Endothelial cell of umbilical vein (primary cell): ENCODE data around the gene RABIF. TPM values are rescaled to one million over a fixed set of nuclear protein-coding genes. Genes with fewer than 3 reads are reported as not detected.

Experiments used
- BruUV-seq: library from RNA; stranded (reverse); fragments of 400-500 nt; replicated peaks from 2 replicates; lab custom pipeline; 2021; lab: Mats Ljungman, UMichigan
- CTCF ChIA-PET: fragments of 300-600, 350-600 bp; sonication (Branson Sonifier 250); formaldehyde crosslinking; loops from one replicate; lab custom pipeline; 2021; ENCODE audit warnings: antibody characterized with exemption, inconsistent platforms; lab: Charles Lee
- POLR2A ChIA-PET: fragments of 300-600, 350-600 bp; sonication (Branson Sonifier 250); formaldehyde crosslinking; loops from one replicate; lab custom pipeline; 2021; ENCODE audit warnings: antibody characterized with exemption, inconsistent platforms; lab: Charles Lee
- DNase-seq: peaks from one replicate; pipeline ENCODE4 v3.0.0-alpha.2; 2011; ENCODE audit warnings: low read depth, low spot score
- FAIRE-seq: peaks from 2 replicates; lab custom pipeline; 2011; peaks lifted over from hg19 to GRCh38; lab: Jason Lieb, UNC
- H2AFZ ChIP-seq: 2 replicates; pipeline ENCODE4 v1.6.0; 2012; ENCODE audit warnings: low read depth, low read length, control low read depth, inconsistent platforms
- H3K27ac ChIP-seq: 2 replicates; pipeline ENCODE4 v1.5.1; 2011; ENCODE audit warnings: low read depth, mild to moderate bottlenecking, control low read depth, low read length, moderate library complexity; ENCODE audit not compliant: insufficient read depth
- H3K27me3 ChIP-seq, 2 experiments: 2 replicates each; pipeline versions ENCODE4 v1.6.0 to v1.6.1; 2011; ENCODE audit warnings: low read length in 2 of 2, mixed read lengths in 1 of 2; ENCODE audit not compliant: control insufficient read depth in 2 of 2, insufficient read depth in 2 of 2
- H3K36me3 ChIP-seq, 2 experiments: 2 replicates in 1 of 2; 3 replicates in 1 of 2; pipeline ENCODE4 v1.5.1; 2011; ENCODE audit warnings: low read length in 2 of 2, mild to moderate bottlenecking in 1 of 2, moderate library complexity in 1 of 2; ENCODE audit not compliant: control insufficient read depth in 2 of 2, insufficient read depth in 2 of 2; ENCODE audit errors: extremely low read depth in 1 of 2
- H3K4me1 ChIP-seq: 3 replicates; pipeline ENCODE4 v1.5.1; 2011; ENCODE audit warnings: mild to moderate bottlenecking, low read length; ENCODE audit not compliant: control insufficient read depth, insufficient read depth; ENCODE audit errors: extremely low read depth
- H3K4me2 ChIP-seq: 2 replicates; pipeline ENCODE4 v1.6.1; 2011; ENCODE audit warnings: low read length, control low read depth, mixed read lengths; ENCODE audit not compliant: insufficient read depth
- H3K4me3 ChIP-seq, 3 experiments: fragments of 200-600 bp in 1 of 3; sonication (generic), shearing (Covaris generic) in 1 of 3; replicated peaks in 1 of 3; 2 replicates each; pipeline ENCODE4 v1.5.1; 2011 to 2016; ENCODE audit warnings: control low read depth in 3 of 3, low read length in 3 of 3, mild to moderate bottlenecking in 2 of 3, inconsistent platforms in 1 of 3, low read depth in 1 of 3, moderate library complexity in 1 of 3; ENCODE audit not compliant: insufficient read depth in 1 of 3
- H3K79me2 ChIP-seq: 2 replicates; pipeline ENCODE4 v1.6.0; 2012; ENCODE audit warnings: low read length, inconsistent platforms; ENCODE audit not compliant: control insufficient read depth, insufficient read depth
- H3K9ac ChIP-seq: replicated peaks from 2 replicates; pipeline ENCODE3; 2011; ENCODE audit warnings: low read length, control low read depth; ENCODE audit not compliant: insufficient read depth; ENCODE audit errors: extremely low read depth
- H3K9me1 ChIP-seq: replicated peaks from 3 replicates; pipeline ENCODE4 v1.6.0; 2011; ENCODE audit warnings: mild to moderate bottlenecking, low read length; ENCODE audit not compliant: control insufficient read depth, insufficient read depth; ENCODE audit errors: extremely low read depth
- H3K9me3 ChIP-seq: replicated peaks from 2 replicates; pipeline ENCODE4 v1.5.1; 2012; ENCODE audit warnings: low read length, inconsistent platforms; ENCODE audit not compliant: control insufficient read depth, insufficient read depth
- H4K20me1 ChIP-seq: replicated peaks from 2 replicates; pipeline ENCODE3; 2011; ENCODE audit warnings: mild to moderate bottlenecking, low read length; ENCODE audit not compliant: control insufficient read depth, insufficient read depth; ENCODE audit errors: extremely low read depth
- EZH2 ChIP-seq: IDR thresholded peaks from 2 replicates; pipeline ENCODE4 v1.6.1; 2012; ENCODE audit warnings: borderline replicate concordance, low read depth, mild to moderate bottlenecking, moderate library complexity, low read length, inconsistent platforms; ENCODE audit not compliant: severe bottlenecking
- FOS ChIP-seq: IDR thresholded peaks from 2 replicates; pipeline ENCODE4 v1.6.1; 2011; ENCODE audit warnings: mild to moderate bottlenecking, low read length, moderate library complexity, borderline replicate concordance; ENCODE audit not compliant: insufficient read depth
- GATA2 ChIP-seq: IDR thresholded peaks from 2 replicates; pipeline ENCODE4 v1.7.0; 2011; ENCODE audit warnings: low read depth, mild to moderate bottlenecking, moderate library complexity, mixed read lengths, low read length; ENCODE audit not compliant: insufficient read length, insufficient read depth
- JUN ChIP-seq: IDR thresholded peaks from 2 replicates; pipeline ENCODE4 v1.6.1; 2011; ENCODE audit warnings: borderline replicate concordance, low read depth; ENCODE audit not compliant: insufficient read length, insufficient read depth
- MYC ChIP-seq: IDR thresholded peaks from one replicate; pipeline ENCODE4 v1.6.1; 2011; ENCODE audit warnings: mild to moderate bottlenecking, low read depth, low read length
- POLR2A ChIP-seq: IDR thresholded peaks from 2 replicates; pipeline ENCODE4 v1.6.1; 2012; ENCODE audit warnings: low read depth, mild to moderate bottlenecking, control low read depth, low read length
- POLR2AphosphoS5 ChIP-seq: IDR thresholded peaks from 2 replicates; pipeline ENCODE4 v1.6.1; 2012; ENCODE audit warnings: low read depth, mild to moderate bottlenecking, control low read depth, low read length, moderate library complexity; ENCODE audit not compliant: insufficient read depth
- dilution Hi-C: fragments of 300-500 bp; cut with MboI; formaldehyde crosslinking; loops from one replicate; pipeline ENCODE4 v1.15.0; 2019; ENCODE audit warnings: low sequenced_read_pairs; ENCODE audit not compliant: extremely low pct_ligation_motif_present
- intact Hi-C: fragments of 100-400 bp; cut with micrococcal nuclease; formaldehyde crosslinking; loops from one replicate; pipeline ENCODE4 v1.10.0; 2022
- polyA plus RNA-seq, 4 experiments: library from polyadenylated mRNA; depleted of rRNA in 3 of 4; stranded (reverse) in 3 of 4; unstranded in 1 of 4; fragments of >200 nt; gene quantifications; 2 replicates each; pipeline versions ENCODE4 v1.2.1 to v1.2.3, GENCODE V29; 2011 to 2012; ENCODE audit warnings: missing spikeins in 1 of 4
- total RNA-seq: library from RNA; stranded (reverse); gene quantifications from 2 replicates; pipeline ENCODE4 v1.2.3, GENCODE V29; 2021
- TF ChIP-seq, protein P1 (sequence below): IDR thresholded peaks from 2 replicates; pipeline ENCODE4 v1.6.1; 2011; ENCODE audit not compliant: insufficient read depth, insufficient read length
- TF ChIP-seq, protein P2 (sequence below), 2 donors: IDR thresholded peaks; 1 replicate in 1 of 2; 2 replicates in 1 of 2; pipeline ENCODE4 v1.5.1; 2011; ENCODE audit warnings: low read length in 2 of 2, mild to moderate bottlenecking in 2 of 2, moderate library complexity in 2 of 2, control low read depth in 1 of 2, inconsistent platforms in 1 of 2, low read depth in 1 of 2; ENCODE audit not compliant: insufficient read depth in 1 of 2; ENCODE audit errors: extremely low read depth in 1 of 2

Gene RABIF
- total and polyA plus RNA-seq, 2 donors (not counting 3 experiments of a cell fraction or from before 2014, with no cell fraction given): 15.8 to 17.1 TPM

- intact Hi-C loops: no loop called here
- POLR2A ChIA-PET: no interaction called here
- FAIRE-seq (peak; percentile 12), DNase-seq (no peak)
- Histone ChIP-seq H3K4me2 (no peak overlapping the region), H3K9me1 (no peaks in the 10 kb centered on the region), H4K20me1 (no peaks in the 10 kb centered on the region), H3K36me3 (no peaks in the 10 kb centered on the region), H3K79me2 (no peaks in the 10 kb centered on the region), H3K4me3 (no peak overlapping the region), H3K9me3 (no peaks in the 10 kb centered on the region), H3K4me1 (peaks cover 10% of the 10 kb centered on the region), H3K27ac (no peak overlapping the region), H3K9ac (no peak overlapping the region), H3K27me3 (peaks cover 3% of the 10 kb centered on the region in 2 experiments), H2AFZ (no peak overlapping the region)
- dilution Hi-C loops: no loop called here
- CTCF ChIA-PET: interaction anchor here (1.3 kb wide), 1 partner anchor 18 kb away, joined by 3 read pairs; no protein-coding TSS in a partner anchor
- no TSS peak for BruUV-seq
- TF ChIP-seq FOS (no peak), POLR2AphosphoS5 (no peak), GATA2 (no peak), JUN (no peak), POLR2A (no peak), MYC (no peak), EZH2 (no peak)
- TF ChIP-seq, protein P1, sequence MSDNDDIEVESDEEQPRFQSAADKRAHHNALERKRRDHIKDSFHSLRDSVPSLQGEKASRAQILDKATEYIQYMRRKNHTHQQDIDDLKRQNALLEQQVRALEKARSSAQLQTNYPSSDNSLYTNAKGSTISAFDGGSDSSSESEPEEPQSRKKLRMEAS: no peak
- TF ChIP-seq, protein P2, sequence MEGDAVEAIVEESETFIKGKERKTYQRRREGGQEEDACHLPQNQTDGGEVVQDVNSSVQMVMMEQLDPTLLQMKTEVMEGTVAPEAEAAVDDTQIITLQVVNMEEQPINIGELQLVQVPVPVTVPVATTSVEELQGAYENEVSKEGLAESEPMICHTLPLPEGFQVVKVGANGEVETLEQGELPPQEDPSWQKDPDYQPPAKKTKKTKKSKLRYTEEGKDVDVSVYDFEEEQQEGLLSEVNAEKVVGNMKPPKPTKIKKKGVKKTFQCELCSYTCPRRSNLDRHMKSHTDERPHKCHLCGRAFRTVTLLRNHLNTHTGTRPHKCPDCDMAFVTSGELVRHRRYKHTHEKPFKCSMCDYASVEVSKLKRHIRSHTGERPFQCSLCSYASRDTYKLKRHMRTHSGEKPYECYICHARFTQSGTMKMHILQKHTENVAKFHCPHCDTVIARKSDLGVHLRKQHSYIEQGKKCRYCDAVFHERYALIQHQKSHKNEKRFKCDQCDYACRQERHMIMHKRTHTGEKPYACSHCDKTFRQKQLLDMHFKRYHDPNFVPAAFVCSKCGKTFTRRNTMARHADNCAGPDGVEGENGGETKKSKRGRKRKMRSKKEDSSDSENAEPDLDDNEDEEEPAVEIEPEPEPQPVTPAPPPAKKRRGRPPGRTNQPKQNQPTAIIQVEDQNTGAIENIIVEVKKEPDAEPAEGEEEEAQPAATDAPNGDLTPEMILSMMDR (IDR thresholded peaks at IDR 0.05; ENCODE audit: extremely low read depth in 1 of 2, insufficient read depth in 1 of 2, low read depth in 1 of 2, low read length in 2 of 2): no peak
Measured at GRCh38 chr1:202858789-202859414, 30.0 kb downstream of the RABIF start.
